ENCODE results near the gene RUNX1.

RUNX1 gene

DNA sequence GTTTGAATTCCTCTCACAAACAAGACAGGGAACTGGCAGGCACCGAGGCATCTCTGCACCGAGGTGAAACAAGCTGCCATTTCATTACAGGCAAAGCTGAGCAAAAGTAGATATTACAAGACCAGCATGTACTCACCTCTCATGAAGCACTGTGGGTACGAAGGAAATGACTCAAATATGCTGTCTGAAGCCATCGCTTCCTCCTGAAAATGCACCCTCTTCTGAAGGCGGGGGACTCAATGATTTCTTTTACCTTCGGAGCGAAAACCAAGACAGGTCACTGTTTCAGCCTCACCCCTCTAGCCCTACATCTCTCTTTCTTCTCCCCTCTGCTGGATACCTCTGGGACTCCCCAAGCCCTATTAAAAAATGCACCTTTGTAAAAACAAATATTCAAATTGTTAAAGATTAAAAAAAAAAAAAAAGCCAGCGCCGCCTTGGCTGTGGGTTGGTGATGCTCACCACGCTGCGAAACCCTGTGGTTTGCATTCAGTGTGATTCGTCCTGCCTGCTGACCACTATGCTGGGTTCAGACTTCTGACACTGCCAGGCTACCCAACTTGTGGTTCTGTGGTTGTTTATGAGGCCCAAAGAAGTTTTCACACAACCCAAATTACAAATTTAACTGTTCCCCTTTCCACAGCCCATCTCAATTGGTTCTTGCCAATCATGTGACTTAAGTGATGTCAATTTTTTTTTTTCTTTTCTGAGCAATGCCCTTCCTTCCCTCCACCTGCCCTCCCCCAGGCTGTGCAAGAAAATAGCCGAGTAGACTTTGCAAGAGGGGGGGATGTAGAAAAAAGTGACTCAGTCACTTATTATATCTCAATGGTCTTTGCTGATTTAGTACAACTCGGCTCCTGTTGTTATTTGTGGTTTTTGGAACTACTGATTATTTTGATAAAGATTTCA is at the start of gene RUNX1:
TSS of gene RUNX1 (minus strand) at position 597 of the 912 bp plus-strand sequence.
- peak; percentile 99 for DNase-seq

DNA sequence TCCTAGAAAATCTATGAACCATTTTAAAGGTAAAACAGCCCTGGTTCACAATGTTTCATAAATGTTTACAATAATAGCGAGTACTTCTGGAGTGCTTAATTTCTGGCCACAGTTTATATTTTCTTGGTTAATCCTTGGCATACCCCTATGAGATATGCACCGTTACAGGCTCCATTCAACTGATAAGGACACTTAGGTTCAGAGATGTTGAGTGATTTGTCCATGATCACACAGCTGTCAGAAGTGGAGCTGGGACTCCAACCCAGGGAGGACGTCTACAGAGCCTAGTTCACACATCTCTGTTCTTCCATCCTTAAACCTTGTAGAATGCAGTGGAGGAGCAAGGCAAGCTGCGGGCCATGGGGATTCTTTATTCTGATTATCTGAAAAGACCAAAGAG is 48.4 kb upstream of the RUNX1 start:
- no peak for DNase-seq

DNA sequence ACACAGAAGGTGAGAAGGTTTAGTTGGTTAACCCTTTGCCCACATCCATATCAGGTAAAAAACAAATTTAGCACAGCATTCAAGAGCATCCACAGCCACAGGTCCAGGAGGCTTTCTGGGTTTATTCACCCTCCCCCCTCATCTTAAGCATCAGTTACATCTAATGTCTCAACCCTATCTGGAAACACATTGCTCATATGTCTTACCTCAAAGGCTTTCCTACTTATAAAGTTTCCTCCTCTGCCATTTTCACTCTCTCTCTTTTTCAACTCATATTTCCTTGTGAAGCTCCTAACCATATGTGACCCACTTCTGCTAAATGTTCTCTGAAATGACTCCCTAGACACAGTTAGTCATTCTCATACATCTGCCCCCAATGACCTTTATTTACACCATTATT is 47.9 kb upstream of the RUNX1 start:
- no peak for DNase-seq

DNA sequence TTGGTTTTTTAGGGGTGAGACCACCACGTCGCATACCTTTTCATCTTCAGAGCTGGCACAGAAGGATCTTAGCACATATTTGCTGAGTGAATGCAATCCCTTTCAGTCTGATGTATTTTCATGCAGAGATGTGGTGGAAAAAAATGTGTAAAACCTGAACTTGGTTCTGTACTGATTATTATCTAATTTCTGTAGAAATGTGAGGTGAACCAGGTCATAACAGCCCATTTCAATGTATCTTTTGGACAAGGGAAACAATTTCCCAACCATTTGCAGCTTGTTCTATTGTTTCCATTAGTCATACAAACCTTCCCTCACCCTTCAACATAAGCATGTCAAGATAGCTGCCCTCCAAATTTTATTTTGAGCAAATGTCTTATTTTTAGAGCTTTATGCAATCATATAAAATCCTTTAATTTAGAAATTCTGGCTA is 46.8 kb upstream of the RUNX1 start:
- no peak for DNase-seq

DNA sequence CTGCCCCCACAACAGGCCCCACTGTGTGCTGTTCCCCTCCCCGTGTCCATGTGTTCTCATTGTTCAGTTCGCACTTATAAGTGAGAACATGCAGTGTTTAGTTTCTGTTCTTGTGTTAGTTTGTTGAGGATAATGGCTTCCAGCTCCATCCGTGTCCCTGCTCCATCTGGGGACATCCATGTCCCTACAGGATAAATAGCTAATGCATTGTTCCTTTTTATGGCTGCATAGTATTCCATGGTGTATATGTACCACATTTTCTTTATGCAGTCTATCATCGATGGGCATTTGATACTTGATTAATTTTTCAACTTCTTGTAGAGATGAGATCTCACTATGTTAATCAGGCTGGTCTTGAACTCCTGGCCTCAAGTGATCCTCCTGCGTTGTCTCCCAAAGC is 44.4 kb upstream of the RUNX1 start:
- DNase-seq: no peak

DNA sequence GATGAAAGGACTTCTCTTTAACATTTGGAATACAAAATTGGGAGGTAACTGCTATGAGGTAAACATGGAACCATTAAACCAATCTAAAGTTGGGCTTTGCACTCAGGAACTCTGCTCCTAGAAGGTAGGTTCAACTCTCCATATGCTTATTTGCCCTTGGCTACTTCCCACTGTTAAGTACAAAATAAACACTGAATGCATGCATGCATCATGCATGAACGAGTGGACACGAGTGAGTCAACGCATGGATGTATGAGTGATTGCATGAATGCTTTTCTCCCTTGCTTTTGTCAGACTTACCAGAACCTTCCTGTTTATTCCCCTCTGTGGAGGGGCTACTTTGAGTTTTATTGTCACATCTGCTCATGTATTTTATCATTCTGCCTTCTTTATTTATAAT is 42.4 kb upstream of the RUNX1 start:
- no peak for DNase-seq

DNA sequence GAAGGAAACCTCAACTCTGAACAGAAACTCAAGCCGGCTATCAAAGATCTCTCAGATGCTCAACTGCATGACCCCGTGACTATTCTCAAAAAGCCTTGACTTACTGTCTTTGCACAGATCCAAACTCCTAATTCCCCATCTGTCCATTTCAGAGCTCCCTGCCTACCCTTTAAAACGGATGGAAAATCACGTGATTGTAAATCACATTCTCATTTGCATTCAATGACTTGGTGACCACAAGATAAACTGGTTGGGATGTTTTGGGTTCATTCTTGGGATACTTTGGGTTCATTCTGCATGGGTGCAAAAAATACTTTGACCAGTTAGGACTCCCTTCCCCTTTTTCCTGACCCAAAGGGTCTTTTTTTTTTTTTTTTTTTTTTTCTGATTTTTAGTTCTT is 41.3 kb upstream of the RUNX1 start:
- no peak for DNase-seq

DNA sequence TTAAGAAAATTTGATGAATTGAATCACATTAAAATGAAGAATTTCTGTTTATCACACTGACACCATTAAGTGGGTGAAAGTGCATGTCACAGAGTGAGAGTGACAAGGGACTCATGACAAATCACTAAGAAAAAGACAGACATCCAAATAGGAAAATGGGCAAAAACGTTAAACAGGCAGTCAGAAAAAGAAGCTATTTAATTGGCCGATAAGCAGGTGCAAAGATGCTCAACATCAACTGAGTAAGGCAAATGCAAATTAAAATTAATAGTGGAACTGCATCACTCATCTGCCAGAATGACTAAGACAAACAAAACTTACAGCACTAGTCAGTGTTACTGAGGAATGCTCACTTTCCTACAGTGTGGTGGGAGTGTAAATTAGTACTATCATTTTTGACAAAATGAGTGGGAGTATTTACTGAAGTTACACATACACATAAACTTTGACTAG is 39.2 kb upstream of the RUNX1 start:
- no peak for DNase-seq

DNA sequence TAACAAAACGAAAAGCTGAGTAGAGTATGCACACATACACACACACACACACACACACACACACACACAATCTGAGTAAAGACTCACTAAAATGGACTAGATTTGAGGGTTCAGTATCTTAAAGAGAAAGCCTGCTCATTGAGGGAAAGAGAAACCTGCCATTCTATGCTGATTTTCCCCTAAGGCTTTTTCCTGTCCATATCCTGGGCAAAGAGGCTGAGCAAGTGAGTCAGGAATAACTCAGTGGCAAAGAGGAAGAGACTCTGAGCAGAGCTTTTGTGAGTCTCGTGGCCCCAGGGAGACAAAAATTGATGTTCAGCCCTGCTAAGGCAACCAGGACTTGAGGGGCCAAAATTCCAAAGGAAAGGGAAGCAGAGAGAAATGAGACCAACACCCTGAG is 37.3 kb upstream of the RUNX1 start:
- no peak for DNase-seq

DNA sequence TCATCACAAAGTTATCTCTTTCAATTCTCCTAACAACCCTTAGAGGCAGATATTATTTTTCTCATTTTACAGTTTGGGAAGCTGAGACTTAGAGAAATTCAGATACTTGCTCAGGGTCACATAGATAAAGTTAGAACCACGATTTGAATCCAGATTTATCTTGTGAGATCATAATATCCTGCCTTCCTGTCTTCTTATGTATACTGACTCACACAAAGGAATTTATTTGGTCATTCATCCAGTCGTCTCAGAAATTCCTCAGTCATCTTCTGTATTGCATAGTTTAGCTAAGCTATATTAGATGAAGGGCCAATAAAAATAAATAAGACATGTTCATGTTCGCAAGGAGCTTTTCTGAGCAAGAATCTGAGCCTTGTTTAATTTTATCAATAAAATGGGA is 35.8 kb upstream of the RUNX1 start:
- no peak for DNase-seq

DNA sequence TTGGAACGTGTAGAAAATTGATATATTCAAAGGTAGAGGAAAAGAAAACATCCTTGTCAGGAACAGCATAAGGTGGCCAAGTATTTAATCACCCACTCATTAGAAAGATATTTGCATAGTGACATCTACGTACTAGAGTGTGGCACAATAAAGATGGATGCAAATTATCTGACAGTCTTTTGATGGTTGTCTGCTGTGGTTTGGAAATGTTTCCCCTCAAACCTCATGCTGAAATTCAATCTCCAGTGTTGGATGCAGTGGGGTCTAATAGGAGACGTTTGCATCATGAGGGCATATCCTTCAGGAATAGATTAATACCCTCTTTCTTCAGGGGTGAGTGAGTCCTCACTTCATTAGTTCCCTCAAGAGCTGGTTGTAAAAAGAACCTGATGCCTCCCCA is 34.1 kb upstream of the RUNX1 start:
- no peak for DNase-seq

DNA sequence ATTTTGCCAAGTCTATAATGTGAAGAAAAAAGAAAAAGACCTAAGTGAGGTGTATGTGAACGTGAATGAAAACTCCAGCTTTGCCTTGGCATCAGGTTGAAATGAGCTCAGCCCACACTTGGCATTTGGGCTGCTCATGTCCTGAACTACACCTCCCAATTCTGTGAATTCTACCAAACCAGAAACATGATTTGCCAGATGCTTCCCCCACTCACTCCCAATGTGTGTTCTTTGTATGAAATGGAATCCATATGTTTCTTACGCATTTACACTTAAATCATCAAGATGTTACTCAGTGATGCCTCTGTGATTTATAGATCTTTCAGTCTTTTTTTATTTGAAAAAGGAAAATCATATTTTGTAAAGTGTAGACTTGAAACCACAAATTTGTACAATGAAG is 32.8 kb upstream of the RUNX1 start:
- no peak for DNase-seq

DNA sequence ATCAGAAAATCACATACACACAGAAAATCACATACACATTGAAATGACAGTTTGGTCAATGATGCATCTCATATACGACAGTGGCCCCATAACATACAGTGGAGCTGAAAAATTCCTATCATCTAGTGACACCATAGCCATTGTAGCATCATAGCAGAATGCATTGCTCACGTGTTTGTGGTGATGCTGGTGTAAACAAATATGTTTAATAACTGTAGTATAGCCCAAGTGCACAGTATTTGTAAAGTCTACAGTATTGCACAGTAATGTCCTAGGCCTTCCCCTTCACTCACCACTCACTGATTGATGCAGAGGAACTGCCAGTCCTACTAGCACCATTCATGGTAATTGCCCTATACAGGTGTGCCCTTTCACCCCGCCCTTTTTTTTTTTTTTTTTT is 30.1 kb upstream of the RUNX1 start:
- no peak for DNase-seq

DNA sequence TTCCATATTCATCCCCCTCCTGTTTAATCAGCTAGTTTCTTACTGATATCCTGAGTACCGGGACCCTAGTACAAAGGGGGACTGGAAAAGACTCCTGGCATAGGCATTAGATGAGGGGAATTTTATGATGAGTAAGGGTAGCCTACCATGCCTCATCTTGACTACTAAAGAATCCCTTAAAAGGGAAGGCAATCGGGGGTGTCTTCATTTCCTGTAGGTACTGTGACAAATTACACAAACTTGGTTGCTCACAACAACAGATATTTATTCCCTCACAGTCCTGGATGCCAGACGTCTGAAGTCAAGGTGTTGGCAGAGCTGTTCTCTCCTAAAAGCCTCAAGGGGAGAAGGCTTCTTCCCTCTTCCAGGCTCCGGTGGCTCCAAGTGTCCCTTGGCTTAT is 28.9 kb upstream of the RUNX1 start:
- DNase-seq: no peak

DNA sequence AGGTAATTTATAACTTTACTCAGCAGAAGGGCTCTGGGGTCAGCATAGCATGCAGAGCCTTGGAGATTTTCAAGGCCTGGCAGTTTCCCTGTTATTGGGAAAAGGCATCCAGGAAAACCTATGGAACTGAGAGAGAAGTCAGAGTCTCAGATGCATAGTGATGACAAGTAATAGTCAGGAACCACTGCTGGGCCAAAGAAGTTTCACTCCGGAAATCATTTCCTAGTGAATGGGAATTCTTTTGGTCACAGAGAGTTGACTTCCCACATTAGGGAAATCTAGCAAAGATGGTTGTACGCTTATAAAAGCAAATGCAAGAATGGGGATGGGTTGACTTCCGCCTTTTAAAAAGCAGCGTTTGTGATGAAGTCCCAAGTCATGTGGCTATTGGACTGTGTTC is 28.4 kb upstream of the RUNX1 start:
- DNase-seq: no peak

DNA sequence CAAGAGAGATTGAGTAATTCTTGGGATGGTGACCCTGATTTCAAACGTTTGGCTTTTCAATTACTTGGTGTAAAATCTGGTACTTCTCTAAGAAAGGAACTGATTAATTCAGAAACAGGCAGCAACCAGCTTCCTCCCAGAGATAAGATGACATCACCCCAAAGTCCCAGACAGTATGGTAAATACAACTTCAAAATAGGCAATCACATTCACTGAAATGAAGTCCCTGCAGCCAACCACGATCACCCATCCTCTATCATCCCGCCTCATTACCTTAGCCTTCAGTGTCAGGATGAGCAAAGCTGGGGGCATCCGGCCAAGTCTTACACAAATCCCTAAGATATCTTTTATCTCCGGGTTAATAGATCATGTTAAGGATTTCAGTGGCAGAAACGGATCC is 26.4 kb upstream of the RUNX1 start:
- no peak for DNase-seq

DNA sequence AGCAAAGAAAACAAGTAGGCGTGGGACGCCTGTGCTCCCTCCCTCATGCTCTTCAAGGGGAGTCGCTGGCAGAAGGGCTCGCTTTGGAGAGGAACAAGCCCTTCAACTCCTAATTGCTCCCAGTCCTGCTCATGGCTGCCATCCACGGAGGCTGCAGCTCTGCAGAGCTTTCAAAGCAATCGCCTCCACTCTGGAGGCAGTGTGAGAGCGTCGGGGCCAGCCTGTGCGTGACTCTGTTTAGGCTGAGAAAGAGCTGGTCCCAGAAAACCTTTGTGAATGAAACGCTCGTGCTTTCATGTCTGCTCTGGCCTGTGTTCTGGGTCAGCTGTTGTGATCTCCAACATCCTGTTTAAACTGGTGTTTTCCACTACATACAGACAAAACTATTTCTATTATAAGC is 23.9 kb upstream of the RUNX1 start:
- DNase-seq: no peak

DNA sequence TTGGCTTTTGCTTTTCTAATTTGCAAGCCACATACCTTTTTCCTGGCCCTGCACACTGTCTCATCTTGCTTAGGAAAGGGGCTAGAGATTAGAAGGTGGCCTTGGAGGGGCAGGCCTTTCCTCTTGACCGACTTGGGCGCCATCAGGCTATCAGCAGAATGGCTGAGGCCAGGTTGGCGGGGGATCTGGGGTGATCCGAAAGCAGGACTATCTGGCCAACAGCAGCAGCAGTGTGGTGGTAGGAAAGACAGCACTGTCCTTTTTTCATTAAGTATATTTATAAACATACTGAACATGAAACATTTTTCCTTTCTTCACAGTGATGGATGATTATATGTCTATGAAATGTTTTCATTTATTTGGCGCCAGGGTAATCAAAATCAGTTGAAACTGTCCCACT is 23.5 kb upstream of the RUNX1 start:
- no peak for DNase-seq

DNA sequence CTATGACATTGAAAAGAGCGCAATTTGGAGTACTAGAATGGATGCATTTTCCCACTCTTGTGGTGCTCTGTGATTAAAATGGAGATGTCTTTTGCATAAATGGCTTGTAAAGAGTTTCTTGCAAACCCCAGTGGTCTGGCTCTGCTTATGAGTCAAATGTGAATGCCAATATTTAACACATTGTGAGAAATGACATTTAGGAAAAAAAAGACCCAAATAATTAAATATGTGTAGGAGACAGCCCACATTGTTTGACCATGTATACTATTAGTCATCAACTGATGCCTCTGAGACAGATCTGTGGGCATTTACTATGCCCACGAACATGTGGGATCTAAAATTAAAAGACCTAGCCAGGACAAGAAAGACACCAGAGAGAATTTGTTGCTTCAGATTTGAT is 22.2 kb upstream of the RUNX1 start:
- no peak for DNase-seq

DNA sequence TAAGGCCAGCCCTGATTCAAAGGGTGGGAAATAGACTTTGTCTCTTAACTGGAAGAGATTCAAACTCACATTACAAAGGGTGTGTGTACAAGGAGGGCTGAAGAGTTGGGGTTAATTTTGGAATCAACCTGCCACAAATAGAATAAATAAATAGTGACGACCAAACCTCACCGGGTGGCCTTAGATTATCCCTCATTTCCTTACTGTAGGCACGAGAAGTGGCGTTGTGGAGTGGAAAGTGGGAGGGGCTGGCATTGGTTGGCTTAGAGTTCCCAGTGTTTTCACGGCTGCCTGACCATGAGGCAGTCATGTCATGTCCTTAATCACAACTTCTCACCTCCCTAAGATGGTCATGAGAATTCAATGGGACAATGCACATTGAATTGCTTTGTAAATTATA is 21.3 kb upstream of the RUNX1 start:
- DNase-seq: no peak

DNA sequence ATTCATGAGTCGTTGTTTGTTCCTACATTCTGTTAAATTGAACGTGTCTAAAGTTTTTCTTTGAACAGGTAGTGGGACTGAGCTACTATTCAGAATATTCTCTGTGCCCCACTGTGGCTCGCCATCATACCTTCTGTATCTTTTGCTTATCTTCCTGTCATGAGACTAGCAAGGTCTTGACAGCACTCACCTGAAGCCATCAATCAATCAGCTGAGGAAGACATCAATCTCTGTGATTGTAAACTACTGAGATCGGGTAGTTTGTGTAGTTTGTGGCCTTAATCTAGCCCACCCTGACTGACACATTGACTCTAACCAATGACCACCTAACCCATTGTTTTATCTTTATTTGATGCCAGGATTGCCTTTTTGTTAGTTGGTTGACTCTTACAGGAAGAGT is 17.7 kb upstream of the RUNX1 start:
- no peak for DNase-seq

DNA sequence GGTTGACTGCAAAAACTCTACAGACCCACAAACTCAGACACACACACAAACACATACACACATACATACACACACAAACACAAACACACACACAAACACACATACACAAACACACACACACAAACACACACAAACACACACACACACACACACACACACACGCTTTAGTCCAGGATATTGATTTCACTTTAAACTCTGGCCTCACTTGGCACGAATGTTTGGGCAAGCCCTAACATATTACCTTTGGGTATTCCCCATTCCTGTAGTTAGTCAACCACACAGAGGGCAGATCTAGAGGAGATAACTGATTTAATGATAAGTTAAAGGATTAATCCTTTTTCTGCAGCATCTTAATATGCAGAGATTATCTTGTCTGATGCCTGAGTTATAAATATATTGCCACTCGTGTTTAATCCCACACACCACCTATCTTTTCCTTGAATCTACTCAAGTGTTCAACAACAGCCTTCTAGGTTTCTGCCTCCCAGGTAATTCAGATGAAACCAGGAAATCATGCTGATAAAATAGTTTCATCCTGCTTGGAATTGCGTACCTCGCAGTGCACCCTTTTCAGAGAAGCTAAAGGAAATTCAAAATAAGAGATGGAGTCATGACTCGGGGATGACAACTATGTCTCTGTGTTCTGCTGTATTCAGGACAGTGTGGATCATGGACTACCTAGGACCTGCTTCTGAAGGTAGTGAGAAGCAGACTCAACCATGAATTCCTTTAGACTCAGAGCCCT is 14.5 kb upstream of the RUNX1 start:
- no peak for DNase-seq

DNA sequence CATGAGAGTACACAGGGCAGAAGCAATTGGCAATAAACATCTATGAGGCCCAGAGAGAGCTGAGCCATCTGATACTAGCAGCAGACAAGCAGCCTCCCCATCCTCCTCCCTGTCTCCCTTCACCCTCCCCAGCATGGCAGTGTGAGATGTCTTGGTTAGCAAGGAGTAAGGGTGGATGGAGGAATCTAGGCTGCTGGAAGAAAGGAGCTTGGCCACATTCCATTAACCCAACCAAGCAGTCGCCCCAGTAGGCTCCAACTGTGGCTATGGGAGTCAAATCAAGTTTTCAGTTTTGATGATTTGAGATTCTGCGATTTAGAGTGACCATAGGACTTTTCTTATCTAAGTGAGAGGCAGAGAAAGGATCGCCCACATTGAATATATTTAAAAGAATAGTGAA is 12.9 kb upstream of the RUNX1 start:
- no peak for DNase-seq

DNA sequence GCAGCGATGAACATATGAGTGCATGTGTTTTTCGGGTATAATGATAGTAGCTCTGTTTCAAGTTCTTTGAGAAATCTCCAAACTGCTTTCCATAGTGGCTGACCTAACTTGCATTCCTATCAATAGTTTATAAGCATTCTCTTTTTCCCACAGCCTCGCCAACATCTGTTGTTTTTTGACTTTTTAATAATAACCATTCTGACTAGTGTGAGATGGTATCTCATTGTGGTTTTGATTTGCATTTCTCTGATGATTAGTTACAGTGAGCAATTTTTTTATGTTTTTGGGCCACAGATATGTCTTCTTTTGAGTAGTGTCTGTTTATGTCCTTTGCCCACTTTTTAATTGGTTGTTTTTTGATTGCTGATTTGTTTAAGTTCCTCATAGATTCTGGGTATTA is 10.6 kb upstream of the RUNX1 start:
- DNase-seq: no peak

Data from SIG-M5 (cell line).